Peyer's patch (tissue), 4 donors: ENCODE measurements around the gene GLB1L3. TPM values are rescaled to one million over a fixed set of nuclear protein-coding genes. Genes with fewer than 3 reads are reported as not detected.

Experiments used
- DNase-seq, 3 donors: peaks; one replicate each; pipeline ENCODE4 v3.0.0-alpha.2; 2017 to 2019
- H3K27ac ChIP-seq, 4 donors: fragments of 200-600 bp; sonication (generic); one replicate each; pipeline ENCODE4 v1.5.1; 2016 to 2019
- H3K27me3 ChIP-seq, 2 donors: fragments of 200-600 bp; sonication (generic); one replicate each; pipeline ENCODE4 v1.5.1; 2019
- H3K36me3 ChIP-seq, 3 donors: fragments of 200-600 bp; sonication (generic); one replicate each; pipeline ENCODE4 v1.5.1; 2016 to 2019
- H3K4me1 ChIP-seq, 4 donors: fragments of 200-600 bp; sonication (generic); one replicate each; pipeline ENCODE4 v1.5.1; 2016 to 2019
- H3K4me3 ChIP-seq, 4 donors: fragments of 200-600 bp; sonication (generic); 1 replicate in 3 of 4; 2 replicates in 1 of 4; pipeline ENCODE4 v1.5.1; 2016 to 2019; ENCODE audit warnings: mild to moderate bottlenecking in 1 of 4
- H3K9me3 ChIP-seq, 4 donors: fragments of 200-600 bp; sonication (generic); one replicate each; pipeline ENCODE4 v1.5.1; 2016 to 2019; ENCODE audit warnings: mild to moderate bottlenecking in 1 of 4
- CTCF ChIP-seq, 6 experiments: fragments of 450-650 bp in 4 of 6; fragments of 200-600 bp in 2 of 6; sonication (generic) in 1 of 6; IDR thresholded peaks; one replicate each; pipeline ENCODE4 v1.5.1; 2017 to 2019; ENCODE audit warnings: antibody characterized with exemption in 6 of 6, mild to moderate bottlenecking in 3 of 6, moderate library complexity in 1 of 6
- POLR2A ChIP-seq, 2 donors: fragments of 450-650 bp; IDR thresholded peaks; one replicate each; pipeline ENCODE4 v1.5.1; 2017; ENCODE audit warnings: antibody characterized with exemption in 2 of 2, mild to moderate bottlenecking in 2 of 2, moderate library complexity in 2 of 2
- total RNA-seq, 4 donors: library from RNA; depleted of rRNA; stranded (reverse); fragments of >200 nt; gene quantifications; one replicate each; pipeline ENCODE4 v1.1.0, GENCODE V29; 2016

GLB1L3 gene
- total RNA-seq, 4 donors from 2014 or later, result not detected

- no peaks in the 10 kb centered on the region for H3K4me1 ChIP-seq
- no peaks in the 10 kb centered on the region for H3K27me3 ChIP-seq
- no peaks in the 10 kb centered on the region for H3K9me3 ChIP-seq
- TF ChIP-seq CTCF (IDR thresholded peaks at IDR 0.05), result no peak
- TF ChIP-seq POLR2A (IDR thresholded peaks at IDR 0.05), result no peak
- H3K27ac ChIP-seq, result no peak overlapping the region
- no peak overlapping the region for H3K4me3 ChIP-seq
- DNase-seq, result no peak
- peaks cover 0 to 69% (median 0%) of the 10 kb centered on the region in 3 donors for H3K36me3 ChIP-seq
Observed at GRCh38 chr11:134240592-134240991, 35.6 kb upstream of the GLB1L3 start.

GRCh38 chr11:134242376-134242775, 33.8 kb upstream of the GLB1L3 start:
- no peak overlapping the region for H3K4me3 ChIP-seq
- no peak overlapping the region for H3K27ac ChIP-seq
- no peak for TF ChIP-seq CTCF (IDR thresholded peaks at IDR 0.05)
- no peak for TF ChIP-seq POLR2A (IDR thresholded peaks at IDR 0.05)
- H3K4me1 ChIP-seq, result no peaks in the 10 kb centered on the region
- no peak for DNase-seq
- peaks cover 0 to 84% (median 0%) of the 10 kb centered on the region in 3 donors for H3K36me3 ChIP-seq
- H3K27me3 ChIP-seq, result no peaks in the 10 kb centered on the region
- H3K9me3 ChIP-seq, result no peaks in the 10 kb centered on the region

- Histone ChIP-seq H3K4me1 (no peaks in the 10 kb centered on the region), H3K36me3 (peaks cover 0 to 95% (median 0%) of the 10 kb centered on the region in 3 donors), H3K27me3 (no peaks in the 10 kb centered on the region), H3K27ac (no peak overlapping the region), H3K4me3 (no peak overlapping the region), H3K9me3 (no peaks in the 10 kb centered on the region)
- no peak for TF ChIP-seq CTCF (IDR thresholded peaks at IDR 0.05)
- TF ChIP-seq POLR2A (IDR thresholded peaks at IDR 0.05), result no peak
- no peak for DNase-seq
Observed at GRCh38 chr11:134243913-134244312, 32.3 kb upstream of the GLB1L3 start.

GRCh38 chr11:134244593-134244992, 31.6 kb upstream of the GLB1L3 start:
- no peak for DNase-seq
- no peak overlapping the region for H3K4me3 ChIP-seq
- H3K4me1 ChIP-seq, result no peaks in the 10 kb centered on the region
- no peaks in the 10 kb centered on the region for H3K9me3 ChIP-seq
- H3K27ac ChIP-seq, result no peak overlapping the region
- peak in 5 of 6 experiments; percentile 18 to 43 (median 33) for TF ChIP-seq CTCF (IDR thresholded peaks at IDR 0.05)
- no peak for TF ChIP-seq POLR2A (IDR thresholded peaks at IDR 0.05)
- H3K36me3 ChIP-seq, result peaks cover 0 to 95% (median 0%) of the 10 kb centered on the region in 3 donors
- no peaks in the 10 kb centered on the region for H3K27me3 ChIP-seq

- Histone ChIP-seq H3K27ac (no peak overlapping the region), H3K4me3 (no peak overlapping the region), H3K36me3 (peaks cover 0 to 95% (median 0%) of the 10 kb centered on the region in 3 donors), H3K27me3 (no peaks in the 10 kb centered on the region), H3K9me3 (no peaks in the 10 kb centered on the region), H3K4me1 (no peaks in the 10 kb centered on the region)
- no peak for TF ChIP-seq CTCF (IDR thresholded peaks at IDR 0.05)
- TF ChIP-seq POLR2A (IDR thresholded peaks at IDR 0.05), result no peak
- DNase-seq, result no peak
Observed at GRCh38 chr11:134245434-134245833, 30.7 kb upstream of the GLB1L3 start.

- Histone ChIP-seq H3K36me3 (peaks cover 0 to 99% (median 0%) of the 10 kb centered on the region in 3 donors), H3K27me3 (no peaks in the 10 kb centered on the region), H3K4me3 (no peak overlapping the region), H3K9me3 (no peaks in the 10 kb centered on the region), H3K4me1 (no peaks in the 10 kb centered on the region), H3K27ac (no peak overlapping the region)
- no peak for DNase-seq
- TF ChIP-seq CTCF (IDR thresholded peaks at IDR 0.05), result no peak
- TF ChIP-seq POLR2A (IDR thresholded peaks at IDR 0.05), result no peak
Observed at GRCh38 chr11:134246100-134246499, 30.1 kb upstream of the GLB1L3 start.
